HCT116 (cell line): ENCODE results near the gene KMT2D. TPM values are rescaled to one million over a fixed set of nuclear protein-coding genes. Genes with fewer than 3 reads are reported as not detected.

Experiments
- ATAC-seq: fragments of 200-7000 bp; cut with Tn5 transposase; 2 replicates; pipeline ENCODE4 v1.9.1; 2020; ENCODE audit warnings: mild to moderate bottlenecking, moderate library complexity
- BruUV-seq: library from RNA; stranded (reverse); fragments of 400-500 nt; replicated peaks from 2 replicates; lab custom pipeline; 2021; lab: Mats Ljungman, UMichigan
- CTCF ChIA-PET: fragments of 300-600 bp; sonication (Branson Sonifier 250); formaldehyde crosslinking; loops from one replicate; lab custom pipeline; 2021; ENCODE audit warnings: antibody characterized with exemption; lab: Charles Lee
- POLR2A ChIA-PET: fragments of 300-600, 350-600 bp; sonication (Branson Sonifier 250); formaldehyde crosslinking; loops from one replicate; lab custom pipeline; 2021; ENCODE audit warnings: antibody characterized with exemption; lab: Charles Lee
- RAD21 ChIA-PET, 2 experiments: fragments of 300-600 bp; sonication (Branson Sonifier 250); formaldehyde crosslinking; loops; one replicate each; lab custom pipeline; 2023; ENCODE audit warnings: low total read pairs in 2 of 2; ENCODE audit not compliant: uncharacterized antibody in 2 of 2, unreplicated experiment in 2 of 2, low non-redundant PET in 1 of 2; lab: Charles Lee
- DNase-seq: peaks from one replicate; pipeline ENCODE4 v3.0.0-alpha.2; 2010; ENCODE audit warnings: low read depth, low spot score
- H2AFZ ChIP-seq: fragments of 200-600 bp; shearing (Covaris generic), sonication (generic); 2 replicates; pipeline ENCODE4 v1.6.1; 2017; ENCODE audit warnings: low read depth, mixed run types, mixed read lengths, antibody characterized with exemption, low read length; ENCODE audit not compliant: poor library complexity, severe bottlenecking
- H3K27ac ChIP-seq: 2 replicates; pipeline ENCODE4 v1.5.1; 2012; ENCODE audit warnings: low read depth, low read length
- H3K27me3 ChIP-seq: fragments of 200-600 bp; sonication (generic); 2 replicates; pipeline ENCODE4 v1.6.1; 2016; ENCODE audit warnings: mixed run types, low read length, mixed read lengths; ENCODE audit not compliant: insufficient read depth
- H3K36me3 ChIP-seq, 2 experiments: fragments of 200-500 bp in 1 of 2; fragments of 200-600 bp in 1 of 2; sonication (Bioruptor generic) in 1 of 2; sonication (generic) in 1 of 2; 2 replicates each; pipeline versions ENCODE4 v1.5.1 to v1.6.1; 2014 to 2016; ENCODE audit warnings: low read length in 2 of 2, inconsistent platforms in 1 of 2, mixed read lengths in 1 of 2, mixed run types in 1 of 2; ENCODE audit not compliant: insufficient read depth in 2 of 2, control insufficient read depth in 1 of 2
- H3K4me1 ChIP-seq, 2 experiments: fragments of 200-600 bp in 1 of 2; sonication (generic) in 1 of 2; 2 replicates each; pipeline versions ENCODE4 v1.5.1 to v1.6.1; 2012 to 2017; ENCODE audit warnings: low read length in 2 of 2, inconsistent platforms in 1 of 2, mild to moderate bottlenecking in 1 of 2, mixed read lengths in 1 of 2, mixed run types in 1 of 2, moderate library complexity in 1 of 2; ENCODE audit not compliant: insufficient read depth in 2 of 2, control insufficient read depth in 1 of 2
- H3K4me2 ChIP-seq: fragments of 200-600 bp; sonication (generic); 2 replicates; pipeline ENCODE4 v1.6.1; 2017; ENCODE audit warnings: mixed run types, low read length, mixed read lengths
- H3K4me3 ChIP-seq, 2 experiments: fragments of 200-600 bp in 1 of 2; sonication (generic) in 1 of 2; replicated peaks in 1 of 2; 2 replicates each; pipeline ENCODE4 v1.5.1; 2011 to 2016; ENCODE audit warnings: low read length in 2 of 2, control low read depth in 1 of 2, low read depth in 1 of 2, mild to moderate bottlenecking in 1 of 2, mixed read lengths in 1 of 2, mixed run types in 1 of 2
- H3K79me2 ChIP-seq: fragments of 200-600 bp; sonication (generic); 2 replicates; pipeline ENCODE4 v1.6.1; 2017; ENCODE audit warnings: mild to moderate bottlenecking, mixed run types, low read length, moderate library complexity, mixed read lengths; ENCODE audit not compliant: insufficient read depth
- H3K9ac ChIP-seq: fragments of 200-600 bp; sonication (generic); 2 replicates; pipeline ENCODE4 v1.6.1; 2016; ENCODE audit warnings: low read length, mixed read lengths
- H3K9me2 ChIP-seq: fragments of 200-600 bp; sonication (generic), shearing (Covaris generic); 2 replicates; pipeline ENCODE4 v1.6.1; 2017; ENCODE audit warnings: mixed run types, mild to moderate bottlenecking, moderate library complexity; ENCODE audit not compliant: insufficient read depth
- H3K9me3 ChIP-seq, 2 experiments: fragments of 200-500 bp in 1 of 2; fragments of 200-600 bp in 1 of 2; sonication (Bioruptor generic) in 1 of 2; sonication (generic) in 1 of 2; 2 replicates each; pipeline ENCODE4 v1.6.1; 2014 to 2017; ENCODE audit warnings: low read length in 2 of 2, mixed read lengths in 2 of 2, inconsistent platforms in 1 of 2, low read depth in 1 of 2, mild to moderate bottlenecking in 1 of 2, mixed run types in 1 of 2, moderate library complexity in 1 of 2; ENCODE audit not compliant: control insufficient read depth in 1 of 2, insufficient read depth in 1 of 2
- H4K20me1 ChIP-seq: fragments of 200-600 bp; sonication (generic), shearing (Covaris generic); 2 replicates; pipeline ENCODE4 v1.6.1; 2017; ENCODE audit warnings: mixed run types, mild to moderate bottlenecking, moderate library complexity; ENCODE audit not compliant: insufficient read depth
- ATF3 ChIP-seq: IDR thresholded peaks from 2 replicates; pipeline ENCODE4 v1.6.1; 2012
- CBX3 ChIP-seq: IDR thresholded peaks from 2 replicates; pipeline ENCODE4 v1.6.1; 2012; ENCODE audit warnings: low read depth
- EGR1 ChIP-seq: IDR thresholded peaks from 2 replicates; pipeline ENCODE4 v1.6.1; 2012; ENCODE audit warnings: low read depth
- EZH2 ChIP-seq: fragments of 200-600 bp; sonication (generic); IDR thresholded peaks from 2 replicates; pipeline ENCODE4 v1.6.1; 2017; ENCODE audit warnings: antibody characterized with exemption, mixed run types
- EZH2phosphoT487 ChIP-seq: fragments of 200-600 bp; IDR thresholded peaks from 2 replicates; pipeline ENCODE4 v1.6.1; 2018; ENCODE audit warnings: antibody characterized with exemption, borderline replicate concordance
- FOSL1 ChIP-seq: IDR thresholded peaks from 2 replicates; pipeline ENCODE4 v1.6.1; 2012; ENCODE audit warnings: low read depth
- JUND ChIP-seq: IDR thresholded peaks from 2 replicates; pipeline ENCODE4 v1.6.1; 2012
- POLR2AphosphoS5 ChIP-seq: IDR thresholded peaks from 2 replicates; pipeline ENCODE4 v1.6.1; 2011; ENCODE audit warnings: mild to moderate bottlenecking, low read depth, low read length, moderate library complexity
- RAD21 ChIP-seq: IDR thresholded peaks from 2 replicates; pipeline ENCODE4 v1.6.1; 2012; ENCODE audit warnings: low read depth, mild to moderate bottlenecking
- SIN3A ChIP-seq: IDR thresholded peaks from 2 replicates; pipeline ENCODE4 v1.6.1; 2012; ENCODE audit warnings: low read depth
- SP1 ChIP-seq: IDR thresholded peaks from 2 replicates; pipeline ENCODE4 v1.6.1; 2012; ENCODE audit warnings: low read depth
- SRF ChIP-seq: IDR thresholded peaks from 2 replicates; pipeline ENCODE4 v1.6.1; 2012; ENCODE audit warnings: low read depth
- TCF7L2 ChIP-seq: IDR thresholded peaks from 2 replicates; pipeline ENCODE4 v1.7.0; 2011; ENCODE audit warnings: borderline replicate concordance, inconsistent platforms; ENCODE audit not compliant: insufficient read depth, insufficient read length; ENCODE audit errors: extremely low read depth
- ZFX ChIP-seq: fragments of 450-650 bp; IDR thresholded peaks from 2 replicates; pipeline ENCODE4 v1.6.1; 2017
- ZNF274 ChIP-seq: fragments of 200-500 bp; sonication (Bioruptor generic); IDR thresholded peaks from 2 replicates; pipeline ENCODE4 v1.6.1; 2014; ENCODE audit warnings: mild to moderate bottlenecking, low read depth, low read length, inconsistent platforms
- intact Hi-C: fragments of 100-400 bp; cut with micrococcal nuclease; formaldehyde crosslinking; loops from 2 replicates; pipeline ENCODE4 v1.10.0; 2022
- total RNA-seq: library from RNA; stranded (reverse); gene quantifications from one replicate; pipeline ENCODE4 v1.2.1, GENCODE V29; 2021; ENCODE audit not compliant: unreplicated experiment
- TF ChIP-seq, protein P1 (sequence below), 3 experiments: fragments of 200-600 bp in 1 of 3; sonication (generic) in 1 of 3; IDR thresholded peaks in 2 of 3; conservative IDR thresholded peaks in 1 of 3; 2 replicates each; pipeline ENCODE4 v1.5.1; 2012 to 2017; ENCODE audit warnings: low read depth in 2 of 3, low read length in 2 of 3, antibody characterized with exemption in 1 of 3, borderline replicate concordance in 1 of 3, control low read depth in 1 of 3, mild to moderate bottlenecking in 1 of 3, mixed read lengths in 1 of 3, mixed run types in 1 of 3, moderate library complexity in 1 of 3; ENCODE audit not compliant: insufficient read depth in 1 of 3

KMT2D gene
- total RNA-seq, 1 experiment from 2014 or later = 71.3 TPM

- Histone ChIP-seq H4K20me1 (no peaks in the 10 kb centered on the region), H3K27me3 (no peaks in the 10 kb centered on the region), H2AFZ (no peak overlapping the region), H3K9me3 (no peaks in the 10 kb centered on the region), H3K4me2 (no peak overlapping the region), H3K9me2 (no peaks in the 10 kb centered on the region), H3K79me2 (no peaks in the 10 kb centered on the region), H3K36me3 (0 out of 4 replicates have a peak, but pooled peaks cover 6 to 12% of the 10 kb centered on the region in 2 experiments), H3K27ac (no peak overlapping the region), H3K4me3 (no peak overlapping the region), H3K4me1 (0 out of 4 replicates have a peak, but pooled peaks cover 0 to 1% of the 10 kb centered on the region in 2 experiments), H3K9ac (no peak overlapping the region)
- intact Hi-C loops = no loop called here
- DNase-seq (no peak), ATAC-seq (no peak)
- BruUV-seq = no TSS peak
- ChIA-PET POLR2A (no interaction called here), CTCF (interaction anchor here (1.1 to 4.9 kb wide), 6 partner anchors 9 to 34 kb away, joined by 4 to 59 read pairs (median 9); partner anchors contain the start of genes RHEBL1 and TUBA1B), RAD21 (no interaction called here)
- TF ChIP-seq, protein P1, sequence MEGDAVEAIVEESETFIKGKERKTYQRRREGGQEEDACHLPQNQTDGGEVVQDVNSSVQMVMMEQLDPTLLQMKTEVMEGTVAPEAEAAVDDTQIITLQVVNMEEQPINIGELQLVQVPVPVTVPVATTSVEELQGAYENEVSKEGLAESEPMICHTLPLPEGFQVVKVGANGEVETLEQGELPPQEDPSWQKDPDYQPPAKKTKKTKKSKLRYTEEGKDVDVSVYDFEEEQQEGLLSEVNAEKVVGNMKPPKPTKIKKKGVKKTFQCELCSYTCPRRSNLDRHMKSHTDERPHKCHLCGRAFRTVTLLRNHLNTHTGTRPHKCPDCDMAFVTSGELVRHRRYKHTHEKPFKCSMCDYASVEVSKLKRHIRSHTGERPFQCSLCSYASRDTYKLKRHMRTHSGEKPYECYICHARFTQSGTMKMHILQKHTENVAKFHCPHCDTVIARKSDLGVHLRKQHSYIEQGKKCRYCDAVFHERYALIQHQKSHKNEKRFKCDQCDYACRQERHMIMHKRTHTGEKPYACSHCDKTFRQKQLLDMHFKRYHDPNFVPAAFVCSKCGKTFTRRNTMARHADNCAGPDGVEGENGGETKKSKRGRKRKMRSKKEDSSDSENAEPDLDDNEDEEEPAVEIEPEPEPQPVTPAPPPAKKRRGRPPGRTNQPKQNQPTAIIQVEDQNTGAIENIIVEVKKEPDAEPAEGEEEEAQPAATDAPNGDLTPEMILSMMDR (IDR thresholded peaks at IDR 0.05 in 2 of 3, conservative IDR thresholded peaks at IDR 0.05 in 1 of 3; ENCODE audit: borderline replicate concordance in 1 of 3, insufficient read depth in 1 of 3, low read depth in 2 of 3, low read length in 2 of 3) = no peak
- TF ChIP-seq SRF (no peak), JUND (no peak), CBX3 (no peak), ZNF274 (no peak), FOSL1 (no peak), SP1 (no peak), SIN3A (no peak), EZH2 (no peak), EGR1 (no peak), EZH2phosphoT487 (no peak), RAD21 (no peak), POLR2AphosphoS5 (no peak), ZFX (no peak), ATF3 (no peak), TCF7L2 (no peak)
Observed at GRCh38 chr12:49097381-49097780, 36.8 kb upstream of the KMT2D start.
